Measurements from ENCODE around the gene CNNM1. TPM values are rescaled to one million over a fixed set of nuclear protein-coding genes. Genes with fewer than 3 reads are reported as not detected.

The CNNM1 gene
- total RNA-seq, 1 donor from 2014 or later = not detected

DNA sequence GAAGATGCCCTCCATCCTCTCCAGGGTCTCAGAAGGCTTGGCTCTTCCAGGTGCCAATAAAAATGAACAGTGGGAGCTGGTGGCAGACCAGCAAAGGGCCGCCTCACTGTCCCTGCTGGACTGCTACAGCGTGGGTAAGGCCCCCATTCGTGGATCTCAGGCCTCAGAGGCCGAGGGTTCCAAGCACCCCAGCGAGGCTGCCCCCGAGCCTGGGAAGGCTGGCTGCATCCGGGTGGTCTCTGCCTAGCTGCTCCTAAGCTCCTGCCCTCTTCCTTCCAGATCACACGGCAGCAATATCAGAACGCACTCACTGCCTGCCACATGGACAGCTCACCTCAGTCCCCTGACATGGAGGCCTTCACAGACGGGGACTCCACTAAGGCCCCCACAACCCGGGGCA, 58.4 kb downstream of the CNNM1 start:
- H3K4me3 ChIP-seq = no peak overlapping the region
- no peaks in the 10 kb centered on the region for H3K36me3 ChIP-seq
- H3K27me3 ChIP-seq = no peaks in the 10 kb centered on the region
- intact Hi-C loops (cut with DNase I) = no loop called here
- no peaks in the 10 kb centered on the region for H3K9me3 ChIP-seq
- no peak overlapping the region for H3K27ac ChIP-seq
- H3K4me1 ChIP-seq = no peaks in the 10 kb centered on the region
- TF ChIP-seq, protein P1, sequence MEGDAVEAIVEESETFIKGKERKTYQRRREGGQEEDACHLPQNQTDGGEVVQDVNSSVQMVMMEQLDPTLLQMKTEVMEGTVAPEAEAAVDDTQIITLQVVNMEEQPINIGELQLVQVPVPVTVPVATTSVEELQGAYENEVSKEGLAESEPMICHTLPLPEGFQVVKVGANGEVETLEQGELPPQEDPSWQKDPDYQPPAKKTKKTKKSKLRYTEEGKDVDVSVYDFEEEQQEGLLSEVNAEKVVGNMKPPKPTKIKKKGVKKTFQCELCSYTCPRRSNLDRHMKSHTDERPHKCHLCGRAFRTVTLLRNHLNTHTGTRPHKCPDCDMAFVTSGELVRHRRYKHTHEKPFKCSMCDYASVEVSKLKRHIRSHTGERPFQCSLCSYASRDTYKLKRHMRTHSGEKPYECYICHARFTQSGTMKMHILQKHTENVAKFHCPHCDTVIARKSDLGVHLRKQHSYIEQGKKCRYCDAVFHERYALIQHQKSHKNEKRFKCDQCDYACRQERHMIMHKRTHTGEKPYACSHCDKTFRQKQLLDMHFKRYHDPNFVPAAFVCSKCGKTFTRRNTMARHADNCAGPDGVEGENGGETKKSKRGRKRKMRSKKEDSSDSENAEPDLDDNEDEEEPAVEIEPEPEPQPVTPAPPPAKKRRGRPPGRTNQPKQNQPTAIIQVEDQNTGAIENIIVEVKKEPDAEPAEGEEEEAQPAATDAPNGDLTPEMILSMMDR (IDR thresholded peaks at IDR 0.05) = no peak
- DNase-seq (ENCODE audit: low spot score in 2 of 2) = no peak

- TF ChIP-seq, protein P1 (IDR thresholded peaks at IDR 0.05) = no peak
- H3K27ac ChIP-seq = no peak overlapping the region
- no peaks in the 10 kb centered on the region for H3K27me3 ChIP-seq
- H3K4me3 ChIP-seq = no peak overlapping the region
- intact Hi-C loops (cut with DNase I) = loop anchor here (5.0 kb wide), 1 partner anchor 322 kb away; no protein-coding TSS in a partner anchor
- H3K4me1 ChIP-seq = no peaks in the 10 kb centered on the region
- no peaks in the 10 kb centered on the region for H3K36me3 ChIP-seq
- no peak for DNase-seq (ENCODE audit: low spot score in 2 of 2)
- no peaks in the 10 kb centered on the region for H3K9me3 ChIP-seq
Measured at GRCh38 chr10:99389729-99390480, 60.7 kb downstream of the CNNM1 start.

DNA sequence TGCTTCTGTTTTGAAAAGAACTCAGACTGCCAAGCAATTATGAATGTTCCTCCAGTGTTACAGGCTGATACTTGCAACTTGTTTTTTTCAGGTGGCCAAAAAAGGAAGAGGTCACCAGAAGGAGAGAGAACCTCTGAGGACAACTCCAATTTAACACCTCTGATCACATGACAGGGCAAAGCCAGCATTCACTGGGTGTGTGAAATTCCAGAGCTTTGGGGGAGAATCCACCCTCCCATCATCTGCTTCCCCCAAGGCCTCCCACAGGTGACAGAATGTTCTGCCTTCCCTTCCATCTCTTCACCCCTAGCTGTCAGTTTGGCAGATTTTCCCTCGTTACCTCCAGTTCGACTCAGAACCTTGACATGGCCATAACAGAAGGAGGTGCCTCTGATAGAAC, 62.2 kb downstream of the CNNM1 start:
- TF ChIP-seq, protein P1 (IDR thresholded peaks at IDR 0.05) = no peak
- intact Hi-C loops (cut with DNase I) = loop anchor here (5.0 kb wide), 1 partner anchor 321 kb away; no protein-coding TSS in a partner anchor
- Histone ChIP-seq H3K4me1 (no peaks in the 10 kb centered on the region), H3K27me3 (no peaks in the 10 kb centered on the region), H3K4me3 (no peak overlapping the region), H3K36me3 (peaks cover 3 to 4% of the 10 kb centered on the region in 2 donors), H3K9me3 (no peaks in the 10 kb centered on the region), H3K27ac (no peak overlapping the region)
- DNase-seq (ENCODE audit: low spot score in 2 of 2) = no peak

DNA sequence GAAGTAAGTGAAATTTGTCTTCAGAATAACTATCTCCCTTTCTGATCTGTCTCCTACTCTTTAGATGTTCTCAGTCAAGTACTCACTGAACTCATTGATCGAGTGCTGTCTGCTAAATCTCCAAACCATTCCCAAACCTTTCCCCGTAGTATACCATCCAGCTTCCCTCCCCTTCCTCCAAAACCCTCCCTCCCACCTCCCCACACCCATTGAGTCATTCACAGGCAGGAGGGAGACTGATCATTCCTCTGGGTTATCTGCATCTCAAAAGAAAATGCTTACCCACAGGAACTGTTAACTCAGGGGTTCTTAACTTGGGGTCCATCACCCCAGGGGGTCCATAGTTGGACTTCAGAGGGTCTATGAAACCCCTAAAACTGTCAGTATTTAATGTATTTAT, 63.9 kb downstream of the CNNM1 start:
- intact Hi-C loops (cut with DNase I) = loop anchor here (2.0 to 5.0 kb wide), 2 partner anchors 220 to 319 kb away; no protein-coding TSS in a partner anchor

DNA sequence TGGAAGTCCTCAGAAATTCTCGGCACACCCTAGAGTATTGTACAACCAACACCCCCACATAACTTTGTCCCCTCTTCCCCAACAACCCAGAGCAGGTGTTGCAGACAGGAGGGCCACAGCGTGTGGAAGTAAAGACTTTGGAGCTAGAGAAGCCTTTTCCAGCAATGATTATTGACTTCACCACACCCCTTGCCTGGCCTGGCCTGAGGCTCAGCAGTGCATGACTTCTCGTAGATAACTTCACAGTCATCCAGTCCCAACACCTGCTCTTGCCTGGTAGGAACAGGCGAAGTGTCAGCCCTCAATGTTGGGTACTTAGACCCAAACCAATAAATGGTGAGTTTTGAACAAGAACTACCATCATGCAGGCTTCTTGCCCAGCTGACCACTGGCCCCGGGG, 64.5 kb downstream of the CNNM1 start:
- no peak for DNase-seq (ENCODE audit: low spot score in 2 of 2)
- H3K27ac ChIP-seq = no peak overlapping the region
- intact Hi-C loops (cut with DNase I) = loop anchor here (2.0 to 5.0 kb wide), 2 partner anchors 219 to 319 kb away; no protein-coding TSS in a partner anchor
- H3K36me3 ChIP-seq = peaks cover 11 to 25% of the 10 kb centered on the region in 2 donors
- TF ChIP-seq, protein P1 (IDR thresholded peaks at IDR 0.05) = no peak
- no peaks in the 10 kb centered on the region for H3K9me3 ChIP-seq
- H3K4me3 ChIP-seq = no peak overlapping the region
- H3K4me1 ChIP-seq = no peaks in the 10 kb centered on the region
- H3K27me3 ChIP-seq = no peaks in the 10 kb centered on the region

More for the DNA sequence above, 63.9 kb downstream of the CNNM1 start:
- TF ChIP-seq, protein P1 (IDR thresholded peaks at IDR 0.05) = no peak
- peaks cover 11 to 18% of the 10 kb centered on the region in 2 donors for H3K36me3 ChIP-seq
- H3K4me1 ChIP-seq = no peaks in the 10 kb centered on the region
- H3K4me3 ChIP-seq = no peak overlapping the region
- H3K27me3 ChIP-seq = no peaks in the 10 kb centered on the region
- no peak overlapping the region for H3K27ac ChIP-seq
- no peaks in the 10 kb centered on the region for H3K9me3 ChIP-seq
- DNase-seq (ENCODE audit: low spot score in 2 of 2) = no peak
